ENCODE results near the gene FGFR2.

Gene FGFR2

DNA sequence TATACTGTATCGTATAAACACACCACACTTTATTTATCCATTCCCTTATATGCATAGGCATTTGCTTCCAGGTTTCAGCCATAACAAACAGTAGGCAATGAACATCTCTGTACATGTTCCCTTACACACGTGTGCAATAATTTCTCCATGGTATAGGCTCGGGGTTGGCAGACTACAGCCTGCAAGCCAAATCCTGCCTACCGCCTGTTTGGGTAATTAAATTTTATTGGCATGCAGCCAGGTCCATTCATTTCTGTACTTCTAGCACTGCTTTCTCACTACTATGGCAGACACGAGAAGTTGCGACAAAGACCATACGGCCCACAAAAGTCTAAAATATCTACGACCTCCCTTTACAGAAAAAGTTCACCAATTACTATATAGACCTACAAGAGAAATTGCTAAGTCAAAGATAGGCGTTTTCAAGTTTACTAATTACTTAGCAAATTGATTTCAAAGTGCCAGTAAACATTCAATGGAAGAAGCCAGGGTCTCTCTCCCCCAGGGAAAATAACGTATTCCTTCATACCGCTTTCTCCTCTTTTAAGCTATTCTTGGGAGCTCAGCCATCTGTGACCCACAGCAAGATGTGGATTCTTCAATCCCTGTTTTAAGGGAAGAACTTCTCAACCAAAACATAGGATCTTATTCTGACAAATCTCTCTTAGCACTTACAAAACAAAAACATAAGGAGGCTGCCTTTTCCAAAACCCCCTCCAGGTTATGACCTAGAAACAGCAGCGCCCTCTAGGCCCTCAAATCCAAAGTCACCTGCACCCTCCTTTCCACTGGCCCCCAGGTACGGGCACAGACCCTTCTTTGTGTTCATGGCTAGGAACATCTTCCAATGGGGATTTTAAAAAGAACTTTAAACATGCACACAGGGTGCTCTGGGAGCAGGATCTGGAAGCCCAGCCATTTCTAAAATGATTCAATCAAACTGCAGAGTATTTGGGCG is 100.5 kb downstream of the FGFR2 start:
- DNase-seq (ENCODE audit: low read depth): peak; percentile 32
- no peak overlapping the region for H3K4me3 ChIP-seq (ENCODE audit: low read depth, low read length)
- TF ChIP-seq, protein P1, sequence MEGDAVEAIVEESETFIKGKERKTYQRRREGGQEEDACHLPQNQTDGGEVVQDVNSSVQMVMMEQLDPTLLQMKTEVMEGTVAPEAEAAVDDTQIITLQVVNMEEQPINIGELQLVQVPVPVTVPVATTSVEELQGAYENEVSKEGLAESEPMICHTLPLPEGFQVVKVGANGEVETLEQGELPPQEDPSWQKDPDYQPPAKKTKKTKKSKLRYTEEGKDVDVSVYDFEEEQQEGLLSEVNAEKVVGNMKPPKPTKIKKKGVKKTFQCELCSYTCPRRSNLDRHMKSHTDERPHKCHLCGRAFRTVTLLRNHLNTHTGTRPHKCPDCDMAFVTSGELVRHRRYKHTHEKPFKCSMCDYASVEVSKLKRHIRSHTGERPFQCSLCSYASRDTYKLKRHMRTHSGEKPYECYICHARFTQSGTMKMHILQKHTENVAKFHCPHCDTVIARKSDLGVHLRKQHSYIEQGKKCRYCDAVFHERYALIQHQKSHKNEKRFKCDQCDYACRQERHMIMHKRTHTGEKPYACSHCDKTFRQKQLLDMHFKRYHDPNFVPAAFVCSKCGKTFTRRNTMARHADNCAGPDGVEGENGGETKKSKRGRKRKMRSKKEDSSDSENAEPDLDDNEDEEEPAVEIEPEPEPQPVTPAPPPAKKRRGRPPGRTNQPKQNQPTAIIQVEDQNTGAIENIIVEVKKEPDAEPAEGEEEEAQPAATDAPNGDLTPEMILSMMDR (IDR thresholded peaks at IDR 0.05; ENCODE audit: control insufficient read depth, extremely low read depth, insufficient read depth): no peak

DNA sequence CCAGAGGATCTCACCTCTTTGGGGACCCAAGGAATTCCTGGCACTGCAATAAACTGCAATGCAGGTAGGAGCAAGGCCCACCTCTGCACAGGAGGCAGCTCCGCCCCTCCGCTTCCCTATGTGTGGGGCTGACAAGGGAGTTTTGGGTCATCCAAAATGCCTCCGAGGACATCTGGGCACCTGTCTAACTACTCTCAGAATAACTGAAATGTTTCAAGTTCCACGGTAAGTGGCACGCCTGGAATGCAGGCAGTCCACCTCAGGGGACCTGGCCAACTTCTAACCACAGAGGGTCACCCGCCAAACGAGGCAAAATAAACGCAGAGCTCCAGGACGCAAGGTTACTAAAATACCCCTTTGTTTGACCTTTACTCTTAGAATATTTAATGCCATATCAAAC is 102.5 kb downstream of the FGFR2 start:
- TF ChIP-seq, protein P1 (IDR thresholded peaks at IDR 0.05; ENCODE audit: control insufficient read depth, extremely low read depth, insufficient read depth): no peak
- no peak for DNase-seq (ENCODE audit: low read depth)
- no peak overlapping the region for H3K4me3 ChIP-seq (ENCODE audit: low read depth, low read length)

DNA sequence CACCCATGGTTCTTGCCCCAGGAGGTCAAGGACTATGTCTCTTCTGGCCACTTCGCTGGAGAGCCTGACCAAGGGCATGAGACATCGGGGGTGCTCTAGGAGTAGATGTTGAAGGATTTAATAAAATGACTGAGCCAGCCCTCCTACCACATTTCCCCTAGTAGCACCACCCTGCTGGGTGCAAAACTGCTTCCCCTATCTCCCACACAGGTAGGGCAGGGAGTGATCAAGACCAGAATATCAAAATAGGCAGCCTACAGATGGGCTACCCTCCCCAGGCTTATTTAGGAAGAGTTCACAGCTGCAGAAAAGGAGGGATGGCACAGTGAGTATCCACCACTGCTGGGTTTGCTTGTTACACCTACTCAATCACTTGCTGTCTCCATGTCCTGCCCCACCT is 103.9 kb downstream of the FGFR2 start:
- DNase-seq (ENCODE audit: low read depth): no peak
- no peak overlapping the region for H3K4me3 ChIP-seq (ENCODE audit: low read depth, low read length)
- TF ChIP-seq, protein P1 (IDR thresholded peaks at IDR 0.05; ENCODE audit: control insufficient read depth, extremely low read depth, insufficient read depth): no peak

DNA sequence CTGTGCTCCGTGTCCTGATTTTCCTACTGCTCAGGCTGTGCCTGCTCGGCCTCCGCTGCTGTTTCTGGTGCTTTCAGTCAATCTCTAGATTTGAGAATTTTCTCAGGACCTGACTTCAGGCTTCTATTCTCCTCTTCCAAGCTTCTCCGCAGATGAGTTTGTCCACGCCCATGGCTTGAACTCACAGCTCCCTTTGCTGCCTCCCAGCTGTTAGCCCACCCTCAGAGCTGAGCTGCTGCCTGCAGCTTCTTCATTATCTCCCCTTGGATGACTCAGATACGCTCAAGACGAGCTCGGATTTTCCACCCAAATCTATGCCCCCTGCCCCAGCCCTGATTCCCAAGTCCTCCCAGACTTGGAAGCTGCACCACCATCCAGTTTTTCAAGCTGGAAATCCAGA is 104.7 kb downstream of the FGFR2 start:
- DNase-seq (ENCODE audit: low read depth): no peak
- H3K4me3 ChIP-seq (ENCODE audit: low read depth, low read length): no peak overlapping the region
- TF ChIP-seq, protein P1 (IDR thresholded peaks at IDR 0.05; ENCODE audit: control insufficient read depth, extremely low read depth, insufficient read depth): no peak

DNA sequence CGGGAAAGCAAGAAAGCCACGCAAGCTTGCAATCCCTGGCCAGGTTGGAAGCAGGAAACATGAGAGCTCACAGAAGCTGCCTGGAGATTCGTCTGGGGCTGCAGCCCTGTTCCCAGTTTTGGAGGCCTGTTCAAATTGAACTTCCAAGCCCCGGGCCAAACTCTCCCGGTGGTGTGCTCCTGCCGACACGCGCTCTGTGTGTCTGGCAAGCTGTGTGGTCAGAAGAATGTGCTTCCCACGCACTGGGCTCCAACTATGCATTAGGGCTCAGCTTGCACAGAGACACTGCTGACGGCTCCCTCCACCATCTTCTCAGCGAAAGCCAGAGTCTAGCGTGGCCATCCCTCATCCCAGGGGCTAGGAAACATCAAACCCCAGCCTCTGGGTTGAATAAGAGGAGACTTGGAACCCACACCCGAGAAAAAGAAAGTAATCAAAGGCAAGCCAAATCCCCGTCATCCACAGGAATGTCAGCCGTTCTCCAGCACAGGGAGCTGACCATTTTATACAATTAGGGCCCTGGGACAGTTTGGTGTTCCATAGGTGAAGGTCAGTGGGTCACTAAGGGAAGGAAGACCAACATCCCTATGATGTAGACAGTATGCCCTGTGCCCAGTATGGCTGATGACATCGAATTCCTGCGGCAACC is 107.2 kb downstream of the FGFR2 start:
- TF ChIP-seq, protein P1 (IDR thresholded peaks at IDR 0.05; ENCODE audit: control insufficient read depth, extremely low read depth, insufficient read depth): no peak
- no peak overlapping the region for H3K4me3 ChIP-seq (ENCODE audit: low read depth, low read length)
- no peak for DNase-seq (ENCODE audit: low read depth)

DNA sequence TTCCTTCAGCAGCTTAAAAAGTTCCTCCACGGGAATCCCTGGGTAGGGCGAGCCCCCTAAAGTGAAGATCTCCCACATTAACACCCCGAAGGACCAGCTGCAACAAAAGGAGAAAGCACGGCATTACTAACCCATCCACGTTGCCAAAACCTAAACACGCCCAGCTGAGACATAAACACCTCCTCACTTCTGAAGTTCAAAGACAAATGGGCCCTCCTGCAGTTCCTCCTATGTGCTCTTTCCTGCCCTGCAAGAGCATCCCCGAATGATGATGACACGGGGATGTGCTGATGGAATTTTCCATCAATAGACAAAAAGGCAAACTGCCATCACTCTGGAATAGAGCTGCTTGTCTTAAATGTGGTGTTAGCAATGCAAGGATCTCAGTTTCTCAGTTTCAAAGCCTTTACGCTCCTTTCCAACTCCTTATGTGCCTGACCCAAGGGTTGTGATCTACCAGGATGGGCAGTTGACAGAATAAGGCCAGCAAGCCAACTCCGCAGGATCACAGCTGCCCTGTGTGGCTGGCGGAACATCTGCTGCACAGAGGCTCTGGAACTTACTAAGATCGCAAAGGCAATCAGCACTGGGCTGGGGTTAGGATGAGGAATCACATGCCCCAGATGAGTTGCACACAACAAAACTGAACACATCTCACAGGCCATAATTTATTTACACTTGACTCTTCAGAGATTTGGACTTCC is 112.7 kb downstream of the FGFR2 start:
- H3K4me3 ChIP-seq (ENCODE audit: low read depth, low read length): no peak overlapping the region
- TF ChIP-seq, protein P1 (IDR thresholded peaks at IDR 0.05; ENCODE audit: control insufficient read depth, extremely low read depth, insufficient read depth): no peak
- no peak for DNase-seq (ENCODE audit: low read depth)
